Right renal pelvis (tissue), 4 donors: ENCODE data around the gene ALDH8A1. TPM values are rescaled to one million over a fixed set of nuclear protein-coding genes. Genes with fewer than 3 reads are reported as not detected.

Experiments
- DNase-seq, 4 donors: peaks; one replicate each; pipeline ENCODE4 v3.0.0-alpha.2; 2013; ENCODE audit warnings: low read depth in 4 of 4, low spot score in 3 of 4, missing footprints in 1 of 4
- polyA plus RNA-seq, 4 donors: library from polyadenylated mRNA; unstranded; fragments of 120-200 nt; gene quantifications; one replicate each; pipeline ENCODE4 v1.2.1, GENCODE V29; 2013; ENCODE audit not compliant: insufficient read length in 4 of 4

The ALDH8A1 gene, protein sequence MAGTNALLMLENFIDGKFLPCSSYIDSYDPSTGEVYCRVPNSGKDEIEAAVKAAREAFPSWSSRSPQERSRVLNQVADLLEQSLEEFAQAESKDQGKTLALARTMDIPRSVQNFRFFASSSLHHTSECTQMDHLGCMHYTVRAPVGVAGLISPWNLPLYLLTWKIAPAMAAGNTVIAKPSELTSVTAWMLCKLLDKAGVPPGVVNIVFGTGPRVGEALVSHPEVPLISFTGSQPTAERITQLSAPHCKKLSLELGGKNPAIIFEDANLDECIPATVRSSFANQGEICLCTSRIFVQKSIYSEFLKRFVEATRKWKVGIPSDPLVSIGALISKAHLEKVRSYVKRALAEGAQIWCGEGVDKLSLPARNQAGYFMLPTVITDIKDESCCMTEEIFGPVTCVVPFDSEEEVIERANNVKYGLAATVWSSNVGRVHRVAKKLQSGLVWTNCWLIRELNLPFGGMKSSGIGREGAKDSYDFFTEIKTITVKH
- 10 to 100 TPM; 21.7 to 35.1 (median 28.1) TPM for polyA plus RNA-seq

DNA sequence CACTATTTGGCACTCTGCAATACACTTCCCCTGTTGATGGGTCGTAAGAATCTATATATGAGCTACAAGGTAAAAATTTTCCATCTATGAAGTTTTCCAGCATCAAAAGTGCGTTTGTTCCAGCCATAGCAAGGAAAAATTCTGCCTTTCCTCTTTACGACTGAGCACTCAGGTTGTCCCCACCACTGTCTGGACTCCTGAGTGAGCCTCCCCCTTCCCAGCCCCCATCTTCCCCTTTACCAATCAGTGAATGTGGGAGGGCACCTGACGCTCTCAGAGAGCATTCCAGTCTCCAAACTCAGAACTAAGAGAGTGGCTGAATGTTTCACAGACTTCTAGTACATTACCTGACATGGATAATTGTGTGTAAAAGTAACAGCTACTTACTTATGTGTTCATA, at the start of gene ALDH8A1:
Gene ALDH8A1 (minus strand): TSS at position 175 of the 400 bp plus-strand sequence. CDS start 48 bp downstream, at position 127.
- DNase-seq: peak in 1 of 4 donors; percentile 12

DNA sequence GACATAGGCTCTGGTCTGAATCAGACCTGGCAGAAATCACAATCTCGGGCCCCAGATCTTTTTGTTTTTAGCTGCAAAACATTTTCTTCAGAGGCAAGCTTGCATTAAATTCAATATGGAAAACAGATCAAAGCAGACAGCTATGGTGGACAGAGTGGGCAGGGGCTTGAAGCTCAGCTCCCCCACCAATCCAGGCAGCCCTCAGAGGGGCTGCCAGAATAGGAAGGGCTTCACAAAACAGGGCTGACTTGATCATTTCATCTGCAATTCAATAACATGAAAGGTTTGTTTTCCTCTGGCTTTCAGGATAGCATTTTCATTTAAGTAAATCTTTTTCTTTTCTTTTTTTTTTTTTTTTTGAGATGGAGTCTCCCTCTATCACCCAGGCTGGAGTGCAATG, 49.2 kb upstream of the ALDH8A1 start:
- DNase-seq: no peak

DNA sequence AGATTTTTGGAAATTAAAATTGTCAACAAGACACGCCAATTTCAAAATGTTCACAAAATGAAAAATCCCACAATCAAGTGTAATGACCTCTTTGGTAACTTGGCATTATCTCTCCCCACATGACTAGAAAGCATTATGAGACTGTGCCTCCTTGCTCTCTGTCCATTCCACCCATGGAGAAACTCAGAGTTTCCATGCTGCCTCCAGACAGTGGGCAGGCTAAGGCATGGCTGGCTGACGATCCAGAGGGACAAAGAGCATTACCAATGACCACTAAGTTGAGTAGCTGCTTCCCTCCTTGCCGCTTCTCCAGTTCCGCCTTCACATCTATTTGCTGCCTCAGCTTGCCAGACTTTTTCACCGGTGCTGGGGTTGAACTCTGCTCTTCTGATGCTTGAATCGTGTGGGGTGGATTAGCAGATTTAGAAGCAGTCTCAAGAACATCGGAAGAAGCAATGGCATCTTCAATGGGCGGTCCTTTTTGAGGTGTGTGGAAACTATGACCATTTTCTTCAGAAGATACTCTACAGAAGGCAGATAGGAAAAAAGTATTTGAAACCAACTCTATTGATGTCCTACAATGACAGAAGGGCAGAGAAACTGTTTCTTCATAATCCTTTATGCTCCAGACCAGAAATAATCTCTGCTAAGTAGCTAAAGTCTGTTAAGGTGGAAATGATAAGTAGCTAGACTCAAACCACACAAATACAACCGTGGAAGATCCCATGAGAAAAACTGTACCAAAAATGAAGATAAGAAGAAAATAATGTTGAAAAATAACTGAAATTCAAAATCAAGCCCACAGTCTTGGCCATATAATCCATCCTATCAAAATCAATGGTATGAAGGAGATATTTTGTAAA, 47.5 kb upstream of the ALDH8A1 start:
- DNase-seq: no peak

DNA sequence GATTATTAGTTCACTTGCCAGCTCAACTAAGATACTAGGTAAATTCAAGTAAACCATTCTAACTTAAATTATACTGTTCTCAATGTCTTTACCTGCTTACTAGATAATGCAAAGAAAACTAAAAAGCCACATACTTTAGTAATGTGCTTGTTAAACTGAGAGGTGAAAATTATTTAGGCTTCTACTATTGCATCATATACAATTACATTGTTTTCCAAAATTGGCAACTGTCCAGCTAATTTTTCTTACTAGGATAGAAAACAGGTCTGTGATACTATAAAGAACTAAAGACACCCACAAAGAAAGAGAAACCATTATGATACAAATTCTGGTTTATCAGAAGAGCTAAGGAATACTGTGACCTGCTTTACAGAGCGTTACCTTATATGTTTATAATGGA, 45.6 kb upstream of the ALDH8A1 start:
- no peak for DNase-seq

DNA sequence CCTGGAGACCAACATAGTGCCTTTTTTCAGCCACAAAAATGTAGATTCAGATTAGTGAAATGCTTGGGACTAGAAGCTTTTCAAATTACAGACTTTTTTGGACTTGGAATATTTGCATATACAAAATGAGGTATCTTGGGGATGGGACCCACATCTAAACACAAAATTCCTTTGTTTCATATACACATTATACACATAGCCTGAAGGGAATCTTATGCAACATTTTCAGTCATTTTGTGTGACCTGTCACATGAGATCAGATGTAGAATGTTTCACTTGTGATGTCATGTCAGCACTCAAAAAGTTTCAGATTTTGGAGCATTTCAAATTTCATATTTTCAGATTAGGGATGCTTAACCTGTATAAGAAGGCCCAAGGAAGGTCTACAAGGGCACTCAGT, 44.5 kb upstream of the ALDH8A1 start:
- DNase-seq: no peak

DNA sequence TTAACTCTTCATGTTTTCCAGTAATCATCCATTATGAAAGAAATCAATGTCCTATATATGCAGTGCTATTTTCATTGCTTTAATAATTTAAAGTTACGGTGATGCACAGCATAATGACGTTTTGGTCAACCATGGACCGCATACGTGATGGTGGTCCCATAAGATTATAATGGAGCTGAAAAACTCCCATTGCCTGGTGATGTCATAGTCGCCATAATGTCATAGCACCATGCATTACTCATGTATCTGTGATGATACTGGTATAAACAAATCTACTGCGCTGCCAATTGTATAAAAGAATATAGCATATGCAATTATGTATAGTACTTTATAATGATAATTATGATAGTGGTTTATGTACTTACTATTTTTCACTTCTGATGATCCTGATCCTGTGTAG, 42.3 kb upstream of the ALDH8A1 start:
- DNase-seq: no peak

DNA sequence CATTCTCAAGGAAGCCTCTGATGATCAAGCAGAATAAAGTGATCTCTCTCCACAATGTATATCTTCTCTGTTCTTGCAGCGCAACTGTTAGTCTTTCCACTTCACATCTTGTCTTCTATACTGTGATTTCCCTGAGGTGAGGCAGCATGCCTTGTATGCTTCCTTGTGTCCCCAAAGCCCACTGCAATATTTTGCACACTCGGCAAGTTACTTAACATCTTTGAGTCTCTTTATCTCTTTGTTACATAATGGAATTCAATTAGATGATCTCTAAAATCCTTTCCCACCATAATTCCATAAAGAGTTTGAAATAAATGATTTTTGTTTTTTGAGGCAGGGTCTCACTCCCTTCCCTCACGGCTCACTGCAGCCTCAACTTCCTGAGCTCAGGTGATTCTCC, 40.4 kb upstream of the ALDH8A1 start:
- no peak for DNase-seq

DNA sequence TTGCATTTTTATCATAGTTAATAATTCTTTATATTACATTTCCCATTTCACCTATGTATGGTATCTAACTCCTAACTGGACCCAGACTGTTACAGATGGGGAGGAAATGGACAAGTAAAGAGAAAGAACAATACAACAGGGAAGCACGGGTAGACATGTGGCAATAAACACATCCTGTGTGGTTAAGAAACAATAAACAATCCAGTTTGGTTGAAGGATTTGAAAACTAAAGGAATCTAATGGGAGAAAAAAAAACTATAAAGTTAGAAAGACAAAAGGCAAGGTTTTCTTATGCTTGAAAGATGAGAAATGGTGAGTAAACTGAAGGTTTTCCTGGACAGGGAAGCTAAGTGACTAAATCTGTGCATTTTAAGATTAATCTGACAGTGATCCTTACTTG, 34.9 kb upstream of the ALDH8A1 start:
- no peak for DNase-seq

DNA sequence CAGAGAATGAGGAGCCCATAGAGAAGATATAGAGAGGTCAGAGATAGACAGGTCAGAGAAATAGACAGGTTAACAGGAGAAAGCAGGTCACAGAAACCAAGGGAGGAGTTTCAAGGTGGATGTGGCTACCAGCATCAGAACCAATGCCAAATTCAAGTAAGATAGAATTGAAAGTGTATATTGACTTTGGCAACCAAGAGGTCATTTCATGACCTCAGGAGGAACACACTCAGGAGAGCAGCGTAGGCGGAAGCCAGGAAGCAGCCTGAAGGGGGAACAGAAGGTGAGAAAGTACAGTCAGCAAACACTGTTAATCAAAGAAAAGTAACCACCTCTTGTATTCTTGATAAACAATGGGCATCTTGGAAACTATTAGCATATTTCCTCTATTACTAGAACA, 33.9 kb upstream of the ALDH8A1 start:
- no peak for DNase-seq

DNA sequence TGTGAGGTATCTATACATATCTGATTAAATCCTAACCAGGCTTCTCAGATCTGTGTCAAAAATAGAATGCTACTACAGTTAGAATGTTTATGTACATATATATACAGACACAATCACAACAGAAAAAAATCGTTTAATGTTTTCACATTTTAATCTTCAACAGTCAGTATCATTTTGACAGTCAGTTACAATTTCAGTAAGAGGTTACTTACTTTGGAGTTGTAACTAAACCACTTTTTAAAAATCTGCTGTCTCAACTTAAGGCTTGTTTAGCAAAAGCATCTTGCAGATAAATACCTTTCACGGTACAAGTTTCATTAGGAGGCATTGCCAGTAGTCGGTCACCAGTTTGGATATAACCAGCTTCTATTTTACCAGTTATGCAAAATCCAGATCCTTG, 32.3 kb upstream of the ALDH8A1 start:
- DNase-seq: no peak

DNA sequence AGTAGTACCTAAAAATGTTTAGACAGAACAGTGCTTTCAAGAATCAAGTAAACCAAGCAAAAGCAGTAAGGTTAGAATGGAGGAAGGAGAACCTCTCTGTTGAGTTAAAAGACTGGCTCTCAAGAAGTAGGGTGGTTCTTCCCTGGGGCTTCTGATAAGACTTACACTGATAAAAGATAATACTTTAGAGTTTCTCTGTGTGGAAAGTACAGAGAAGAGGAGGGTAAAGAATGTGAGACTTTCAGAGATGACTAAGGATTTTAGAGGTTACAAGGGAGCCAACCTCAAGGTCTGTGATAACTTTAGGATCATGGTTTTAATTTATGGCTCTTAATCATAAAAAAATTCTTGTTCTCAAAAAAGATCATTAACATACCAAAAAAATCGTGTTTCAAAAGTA, 30.9 kb upstream of the ALDH8A1 start:
- DNase-seq: no peak

DNA sequence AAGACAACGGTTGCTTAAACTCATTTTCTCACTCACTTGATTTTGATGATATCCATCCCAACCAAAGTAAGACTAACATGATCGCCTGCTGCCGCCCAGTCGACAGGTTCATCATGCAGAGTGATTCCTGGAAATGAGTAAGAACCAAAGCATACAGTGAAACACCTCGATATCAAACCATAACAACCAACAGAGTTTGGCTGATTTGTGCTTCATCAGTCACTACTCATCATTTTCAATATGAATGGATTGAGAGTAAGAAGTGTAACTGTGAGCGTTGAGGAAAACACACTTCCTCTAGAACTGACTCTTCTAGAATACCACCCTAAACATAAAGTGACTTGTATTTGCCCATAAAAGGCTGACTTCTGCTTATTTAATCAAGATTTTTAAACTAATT, 29.2 kb upstream of the ALDH8A1 start:
- no peak for DNase-seq

DNA sequence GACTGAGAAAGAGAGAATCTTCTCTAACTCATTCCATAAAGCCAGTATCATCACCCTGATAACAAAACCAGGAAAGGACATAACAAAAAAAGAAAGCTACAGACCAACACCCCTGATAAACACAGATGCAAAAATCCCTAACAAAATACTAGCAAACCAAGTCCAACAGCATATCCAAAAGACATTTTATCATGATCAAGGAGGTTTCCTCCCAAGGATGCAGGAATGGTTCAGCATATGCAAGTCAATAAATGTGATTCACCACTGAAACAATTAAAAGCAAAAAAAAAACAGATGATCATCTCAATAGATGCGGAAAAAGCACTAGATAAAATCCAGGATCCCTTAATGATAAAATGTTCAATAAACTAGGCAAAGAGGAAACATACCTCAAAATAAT, 24.5 kb upstream of the ALDH8A1 start:
- DNase-seq: no peak

DNA sequence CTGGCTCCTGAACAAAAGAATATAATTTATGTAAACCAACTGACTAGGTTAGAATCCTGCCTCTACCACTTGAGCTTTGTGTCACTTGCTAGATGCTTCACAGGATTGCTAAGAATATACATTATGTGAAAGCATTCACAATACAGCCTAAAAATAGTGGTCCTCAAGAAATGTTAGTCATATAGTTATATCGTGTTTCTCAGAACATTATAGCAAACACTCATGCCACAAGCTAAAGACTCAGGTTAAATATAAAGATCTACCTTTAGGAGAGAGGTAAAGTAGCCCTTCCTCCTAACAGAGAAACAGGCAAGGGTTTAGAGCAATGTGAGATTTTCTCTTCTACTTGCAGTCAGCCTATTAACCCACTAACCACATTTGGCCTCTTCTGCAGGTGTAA, 17.8 kb upstream of the ALDH8A1 start:
- DNase-seq: no peak

DNA sequence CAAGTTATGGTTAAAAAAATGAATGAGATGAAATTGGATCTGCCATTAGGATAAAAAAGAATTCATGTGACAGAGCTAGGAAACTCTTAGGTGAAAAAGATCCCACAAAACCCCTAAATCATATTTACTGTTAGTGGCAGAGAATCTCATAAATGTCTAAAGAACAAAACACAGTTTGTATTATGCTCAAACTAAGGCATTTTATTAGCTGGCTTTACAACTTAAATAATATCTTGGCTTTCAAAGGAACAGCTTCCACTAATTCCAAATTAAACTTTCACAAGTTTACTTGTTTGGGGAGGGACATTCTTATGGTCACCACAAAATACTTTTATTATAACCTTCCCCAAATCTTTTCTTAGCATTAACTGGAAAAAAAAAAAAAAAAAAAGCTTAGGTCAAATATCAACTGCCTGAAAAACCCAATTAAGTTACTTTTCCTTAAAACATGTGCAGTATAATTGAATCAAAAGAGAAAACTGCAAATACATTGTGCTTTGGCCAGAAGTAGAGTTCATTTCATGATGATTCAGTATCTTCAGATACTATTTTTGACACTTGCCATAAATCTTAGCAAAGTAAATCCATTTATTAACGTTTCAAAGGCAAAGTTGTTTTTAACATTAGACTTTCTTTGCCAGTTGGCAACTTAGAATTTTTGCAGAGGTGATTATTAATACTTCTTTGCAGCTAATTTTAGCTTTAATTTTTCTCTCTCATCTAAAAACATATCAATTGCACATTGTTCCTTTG, 14.7 kb upstream of the ALDH8A1 start:
- no peak for DNase-seq

DNA sequence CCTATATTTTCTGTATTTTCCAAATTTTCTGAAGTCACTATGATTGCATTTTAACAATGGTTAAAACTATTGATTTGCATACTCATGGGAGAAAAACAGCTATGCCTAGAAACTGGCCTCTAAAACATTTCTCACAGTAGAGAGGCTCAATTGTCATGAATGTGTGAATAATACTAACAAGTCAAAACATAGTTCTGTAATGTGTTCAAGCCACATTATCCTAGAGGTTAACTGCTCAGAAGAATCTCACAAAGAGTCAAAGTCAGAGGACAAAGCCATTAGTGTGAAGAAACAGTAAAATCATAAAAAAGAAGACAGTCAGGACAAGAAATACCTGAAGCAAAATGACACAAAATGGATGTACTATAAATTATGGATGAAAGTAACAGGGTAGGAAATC, 12.5 kb upstream of the ALDH8A1 start:
- no peak for DNase-seq

DNA sequence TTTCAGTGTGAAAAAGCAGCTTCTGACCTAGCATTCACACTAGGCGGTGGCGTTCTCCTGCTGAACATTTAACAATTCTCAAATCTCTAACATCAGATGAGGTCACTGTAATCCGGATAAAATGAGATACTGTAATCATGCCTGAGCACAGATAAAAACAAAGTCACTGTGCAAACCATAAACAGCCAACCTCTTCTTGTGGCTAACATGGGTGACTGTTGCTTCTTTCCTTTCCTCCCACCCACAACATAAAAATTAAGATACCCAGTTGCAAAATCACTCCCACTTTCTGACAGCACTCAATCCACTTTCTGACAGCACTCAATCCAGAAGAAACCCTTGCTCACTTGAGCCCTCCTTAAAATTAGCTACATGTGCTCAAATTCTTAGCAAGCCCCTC, 11.5 kb upstream of the ALDH8A1 start:
- DNase-seq: no peak

DNA sequence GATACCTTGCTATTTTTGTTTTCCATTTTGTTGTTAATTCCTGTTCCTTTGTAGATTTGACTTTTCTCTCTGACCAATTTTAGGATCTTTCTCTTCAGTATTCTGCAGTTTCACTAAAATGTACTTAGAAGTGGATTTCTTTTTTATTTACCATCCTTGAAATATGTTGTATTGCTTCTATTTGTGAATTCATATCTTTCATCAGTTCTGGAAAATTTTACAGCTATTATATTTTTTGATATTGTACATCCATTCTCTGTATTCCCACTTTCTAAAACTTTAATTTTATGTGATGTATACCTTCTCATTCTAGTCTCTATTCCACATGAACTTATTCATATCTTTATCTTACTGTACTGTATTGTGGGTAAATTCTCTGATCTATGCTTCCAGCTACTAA, 9.7 kb upstream of the ALDH8A1 start:
- no peak for DNase-seq

DNA sequence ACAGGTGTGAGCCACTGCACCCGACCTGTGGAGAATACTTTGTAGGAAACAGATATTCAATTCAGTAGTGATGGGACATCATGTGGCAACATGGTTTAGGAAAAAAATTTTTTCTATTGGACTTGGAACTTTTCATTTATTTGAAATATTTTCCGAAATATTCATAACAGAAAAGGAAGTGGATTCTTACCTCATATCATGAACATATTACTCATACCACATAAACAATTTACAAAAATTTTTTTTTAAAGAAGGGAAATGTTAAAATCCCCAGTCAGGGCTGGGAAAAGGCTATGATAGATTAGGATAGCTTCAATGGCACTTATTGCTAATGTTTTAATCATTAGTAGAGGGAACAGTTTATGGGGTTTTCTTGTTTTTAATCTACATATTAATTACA, 6.8 kb upstream of the ALDH8A1 start:
- no peak for DNase-seq

DNA sequence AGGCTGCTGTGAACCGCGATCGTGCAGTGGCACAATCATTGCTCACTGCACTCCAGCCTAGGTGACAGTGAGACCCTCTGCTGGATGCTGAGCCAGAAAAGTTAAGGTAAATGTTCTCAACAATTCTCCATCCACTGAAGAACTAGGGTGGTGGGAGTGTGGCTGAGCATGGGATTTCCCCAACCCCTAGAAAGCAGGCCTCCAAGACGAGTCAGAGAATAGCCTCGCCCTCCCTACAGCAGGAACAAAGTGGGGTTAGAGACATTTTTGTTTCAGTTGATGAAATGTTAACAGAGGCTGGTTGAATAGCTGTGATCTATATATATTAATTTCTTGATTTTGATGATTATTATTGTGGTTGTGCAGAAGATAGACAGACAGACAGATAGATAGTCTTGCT, 6.1 kb upstream of the ALDH8A1 start:
- DNase-seq: no peak
